ENCODE results near the gene VPS26C. TPM values are rescaled to one million over a fixed set of nuclear protein-coding genes. Genes with fewer than 3 reads are reported as not detected.
A peak's percentile ranks its signal among the peaks of the same experiment; 100 is the strongest.

VPS26C gene
- total and polyA plus RNA-seq, 2 of the 13 experiments (the other 11 are each of a cell fraction or from before 2014, with no cell fraction given): 30.3 to 39.7 TPM

GRCh38 chr21:37220981-37221664, 46.0 kb downstream of the VPS26C start (continued):
- TF ChIP-seq, protein P1, sequence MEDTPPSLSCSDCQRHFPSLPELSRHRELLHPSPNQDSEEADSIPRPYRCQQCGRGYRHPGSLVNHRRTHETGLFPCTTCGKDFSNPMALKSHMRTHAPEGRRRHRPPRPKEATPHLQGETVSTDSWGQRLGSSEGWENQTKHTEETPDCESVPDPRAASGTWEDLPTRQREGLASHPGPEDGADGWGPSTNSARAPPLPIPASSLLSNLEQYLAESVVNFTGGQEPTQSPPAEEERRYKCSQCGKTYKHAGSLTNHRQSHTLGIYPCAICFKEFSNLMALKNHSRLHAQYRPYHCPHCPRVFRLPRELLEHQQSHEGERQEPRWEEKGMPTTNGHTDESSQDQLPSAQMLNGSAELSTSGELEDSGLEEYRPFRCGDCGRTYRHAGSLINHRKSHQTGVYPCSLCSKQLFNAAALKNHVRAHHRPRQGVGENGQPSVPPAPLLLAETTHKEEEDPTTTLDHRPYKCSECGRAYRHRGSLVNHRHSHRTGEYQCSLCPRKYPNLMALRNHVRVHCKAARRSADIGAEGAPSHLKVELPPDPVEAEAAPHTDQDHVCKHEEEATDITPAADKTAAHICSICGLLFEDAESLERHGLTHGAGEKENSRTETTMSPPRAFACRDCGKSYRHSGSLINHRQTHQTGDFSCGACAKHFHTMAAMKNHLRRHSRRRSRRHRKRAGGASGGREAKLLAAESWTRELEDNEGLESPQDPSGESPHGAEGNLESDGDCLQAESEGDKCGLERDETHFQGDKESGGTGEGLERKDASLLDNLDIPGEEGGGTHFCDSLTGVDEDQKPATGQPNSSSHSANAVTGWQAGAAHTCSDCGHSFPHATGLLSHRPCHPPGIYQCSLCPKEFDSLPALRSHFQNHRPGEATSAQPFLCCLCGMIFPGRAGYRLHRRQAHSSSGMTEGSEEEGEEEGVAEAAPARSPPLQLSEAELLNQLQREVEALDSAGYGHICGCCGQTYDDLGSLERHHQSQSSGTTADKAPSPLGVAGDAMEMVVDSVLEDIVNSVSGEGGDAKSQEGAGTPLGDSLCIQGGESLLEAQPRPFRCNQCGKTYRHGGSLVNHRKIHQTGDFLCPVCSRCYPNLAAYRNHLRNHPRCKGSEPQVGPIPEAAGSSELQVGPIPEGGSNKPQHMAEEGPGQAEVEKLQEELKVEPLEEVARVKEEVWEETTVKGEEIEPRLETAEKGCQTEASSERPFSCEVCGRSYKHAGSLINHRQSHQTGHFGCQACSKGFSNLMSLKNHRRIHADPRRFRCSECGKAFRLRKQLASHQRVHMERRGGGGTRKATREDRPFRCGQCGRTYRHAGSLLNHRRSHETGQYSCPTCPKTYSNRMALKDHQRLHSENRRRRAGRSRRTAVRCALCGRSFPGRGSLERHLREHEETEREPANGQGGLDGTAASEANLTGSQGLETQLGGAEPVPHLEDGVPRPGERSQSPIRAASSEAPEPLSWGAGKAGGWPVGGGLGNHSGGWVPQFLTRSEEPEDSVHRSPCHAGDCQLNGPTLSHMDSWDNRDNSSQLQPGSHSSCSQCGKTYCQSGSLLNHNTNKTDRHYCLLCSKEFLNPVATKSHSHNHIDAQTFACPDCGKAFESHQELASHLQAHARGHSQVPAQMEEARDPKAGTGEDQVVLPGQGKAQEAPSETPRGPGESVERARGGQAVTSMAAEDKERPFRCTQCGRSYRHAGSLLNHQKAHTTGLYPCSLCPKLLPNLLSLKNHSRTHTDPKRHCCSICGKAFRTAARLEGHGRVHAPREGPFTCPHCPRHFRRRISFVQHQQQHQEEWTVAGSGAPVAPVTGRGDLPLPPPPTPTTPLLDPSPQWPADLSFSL (CRISPR knock-in tag; IDR thresholded peaks at IDR 0.05): no peak
- TF ChIP-seq CEBPB (IDR thresholded peaks at IDR 0.05; ENCODE audit: borderline replicate concordance, low read depth, low read length) (no peak), KAT7 (CRISPR knock-in tag; IDR thresholded peaks at IDR 0.05; ENCODE audit: borderline replicate concordance) (peak; percentile 94), ZNF558 (CRISPR knock-in tag; IDR thresholded peaks at IDR 0.05; ENCODE audit: borderline replicate concordance) (peak; percentile 29; the same call in 1 of the 2 replicates), TOPORS (CRISPR knock-in tag; IDR thresholded peaks at IDR 0.05) (no peak), HMGA1 (CRISPR knock-in tag; conservative IDR thresholded peaks at IDR 0.05) (no peak), ZHX2 (IDR thresholded peaks at IDR 0.05; ENCODE audit: low read depth) (peak; percentile 56; the same call in 1 of the 2 replicates), ZHX2 (CRISPR knock-in tag; IDR thresholded peaks at IDR 0.05; ENCODE audit: borderline replicate concordance) (peak; percentile 74; the same call in 1 of the 2 replicates)
- TF ChIP-seq, protein P2, sequence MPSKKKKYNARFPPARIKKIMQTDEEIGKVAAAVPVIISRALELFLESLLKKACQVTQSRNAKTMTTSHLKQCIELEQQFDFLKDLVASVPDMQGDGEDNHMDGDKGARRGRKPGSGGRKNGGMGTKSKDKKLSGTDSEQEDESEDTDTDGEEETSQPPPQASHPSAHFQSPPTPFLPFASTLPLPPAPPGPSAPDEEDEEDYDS (CRISPR knock-in tag; IDR thresholded peaks at IDR 0.05): peak; percentile 87
- TF ChIP-seq, protein P3, sequence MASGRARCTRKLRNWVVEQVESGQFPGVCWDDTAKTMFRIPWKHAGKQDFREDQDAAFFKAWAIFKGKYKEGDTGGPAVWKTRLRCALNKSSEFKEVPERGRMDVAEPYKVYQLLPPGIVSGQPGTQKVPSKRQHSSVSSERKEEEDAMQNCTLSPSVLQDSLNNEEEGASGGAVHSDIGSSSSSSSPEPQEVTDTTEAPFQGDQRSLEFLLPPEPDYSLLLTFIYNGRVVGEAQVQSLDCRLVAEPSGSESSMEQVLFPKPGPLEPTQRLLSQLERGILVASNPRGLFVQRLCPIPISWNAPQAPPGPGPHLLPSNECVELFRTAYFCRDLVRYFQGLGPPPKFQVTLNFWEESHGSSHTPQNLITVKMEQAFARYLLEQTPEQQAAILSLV (CRISPR knock-in tag; IDR thresholded peaks at IDR 0.05; ENCODE audit: borderline replicate concordance): peak; percentile 93
- TF ChIP-seq, protein P4, sequence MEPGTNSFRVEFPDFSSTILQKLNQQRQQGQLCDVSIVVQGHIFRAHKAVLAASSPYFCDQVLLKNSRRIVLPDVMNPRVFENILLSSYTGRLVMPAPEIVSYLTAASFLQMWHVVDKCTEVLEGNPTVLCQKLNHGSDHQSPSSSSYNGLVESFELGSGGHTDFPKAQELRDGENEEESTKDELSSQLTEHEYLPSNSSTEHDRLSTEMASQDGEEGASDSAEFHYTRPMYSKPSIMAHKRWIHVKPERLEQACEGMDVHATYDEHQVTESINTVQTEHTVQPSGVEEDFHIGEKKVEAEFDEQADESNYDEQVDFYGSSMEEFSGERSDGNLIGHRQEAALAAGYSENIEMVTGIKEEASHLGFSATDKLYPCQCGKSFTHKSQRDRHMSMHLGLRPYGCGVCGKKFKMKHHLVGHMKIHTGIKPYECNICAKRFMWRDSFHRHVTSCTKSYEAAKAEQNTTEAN (CRISPR knock-in tag; conservative IDR thresholded peaks at IDR 0.05): peak; percentile 72; the same call in 1 of the 2 replicates
- TF ChIP-seq, protein P5, sequence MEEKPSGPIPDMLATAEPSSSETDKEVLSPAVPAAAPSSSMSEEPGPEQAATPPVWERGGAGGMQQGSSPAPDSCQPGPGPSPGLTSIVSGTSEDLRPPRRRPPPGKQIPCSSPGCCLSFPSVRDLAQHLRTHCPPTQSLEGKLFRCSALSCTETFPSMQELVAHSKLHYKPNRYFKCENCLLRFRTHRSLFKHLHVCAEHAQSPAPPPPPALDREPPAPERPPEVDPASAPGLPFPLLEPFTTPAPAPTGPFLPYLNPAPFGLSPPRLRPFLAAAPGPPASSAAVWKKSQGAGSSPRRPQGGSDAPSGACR (CRISPR knock-in tag; IDR thresholded peaks at IDR 0.05): no peak; the same call in 1 of the 2 replicates

All from HepG2 (cell line).